ENCODE measurements around the gene TBC1D22A.
"Not testable (repeated sequence)": the region's sequence is repeated elsewhere in the genome, so short reads cannot be mapped to it uniquely, and the experiment has no call there.

TBC1D22A gene

DNA sequence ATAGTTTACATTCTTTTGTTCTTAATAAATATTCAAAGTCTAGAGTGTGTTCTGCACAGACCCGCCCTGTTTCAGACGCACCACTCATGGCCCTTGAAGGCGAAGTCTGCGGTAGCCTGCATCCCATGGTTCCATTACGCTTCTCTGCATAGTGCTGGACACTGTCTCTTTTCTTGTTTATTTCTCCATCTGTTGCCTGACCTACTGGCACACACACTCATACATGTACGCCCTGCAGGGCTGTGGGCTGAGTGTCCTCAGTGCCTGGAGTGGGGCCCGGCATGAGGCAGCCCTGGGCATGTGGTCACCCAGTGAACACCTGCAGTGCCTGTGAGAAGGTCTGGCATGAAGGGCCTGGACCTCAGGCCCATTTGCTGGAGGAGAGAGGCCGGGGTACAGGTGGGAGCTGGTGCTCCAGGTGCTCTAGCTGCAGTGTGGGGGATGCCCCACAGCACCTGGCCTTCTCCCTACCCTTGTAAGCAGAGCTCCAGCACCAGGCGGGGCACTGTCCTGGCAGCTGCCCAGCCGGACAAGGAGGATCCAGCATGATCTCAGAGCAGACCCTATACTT is 404.1 kb downstream of the TBC1D22A start:
- DNase-seq = peak in 12 of 42 donors; percentile 0 to 35 (median 12)
- intact Hi-C loops (cut with DNase I) = no loop called here

DNA sequence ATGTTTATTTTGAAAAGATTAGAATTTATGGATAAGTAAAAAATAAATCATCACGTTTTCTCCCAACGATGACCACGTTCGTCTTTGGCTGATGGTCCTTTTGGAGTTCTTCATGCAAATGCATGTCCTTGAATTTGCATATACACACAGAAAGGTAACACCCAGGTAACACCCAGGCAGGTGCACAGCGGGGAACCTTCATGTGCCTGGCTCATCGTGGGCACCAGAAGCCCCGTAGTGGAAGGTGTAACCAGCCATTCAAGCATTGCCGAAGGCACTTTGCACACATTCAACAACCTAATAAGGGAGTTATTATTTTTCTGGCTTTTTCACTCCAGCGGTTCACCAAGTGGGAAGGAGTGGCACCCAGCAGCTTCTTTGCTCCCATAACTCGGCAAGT is 404.6 kb downstream of the TBC1D22A start:
- intact Hi-C loops (cut with DNase I) = no loop called here
- DNase-seq = peak in 8 of 42 donors; percentile 0 to 26 (median 8)

- intact Hi-C loops (cut with DNase I) = not testable (repeated sequence)
- DNase-seq = peak in 3 of 42 donors; percentile 1 to 21 (median 2)
Measured at GRCh38 chr22:47167921-47168320, 405.5 kb downstream of the TBC1D22A start.

DNA sequence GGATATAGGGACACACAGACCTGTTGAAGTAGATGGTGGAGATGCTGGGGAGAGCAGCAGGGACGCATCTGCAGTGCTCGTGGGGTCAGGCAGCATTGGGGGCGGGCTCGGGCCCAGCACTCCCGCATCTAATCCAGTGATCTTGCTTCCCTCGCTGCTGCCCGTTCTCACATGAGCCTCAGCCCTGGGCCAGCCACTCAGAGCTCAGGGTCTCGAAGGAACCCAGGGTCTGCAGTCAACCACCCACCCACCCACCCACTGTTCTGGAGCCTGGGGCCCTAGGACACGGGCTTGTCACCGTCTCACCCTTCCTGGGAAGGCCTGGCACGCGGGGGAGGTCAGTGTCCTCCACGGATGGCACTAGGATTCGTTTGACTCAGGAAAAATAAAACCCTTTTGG is 406.0 kb downstream of the TBC1D22A start:
- DNase-seq = peak in 11 of 42 donors; percentile 1 to 29 (median 13)
- intact Hi-C loops (cut with DNase I) = no loop called here

- intact Hi-C loops (cut with DNase I) = no loop called here
- peak in 23 of 42 donors; percentile 7 to 60 (median 31) for DNase-seq
Measured at GRCh38 chr22:47168900-47169800, 406.7 kb downstream of the TBC1D22A start.

DNA sequence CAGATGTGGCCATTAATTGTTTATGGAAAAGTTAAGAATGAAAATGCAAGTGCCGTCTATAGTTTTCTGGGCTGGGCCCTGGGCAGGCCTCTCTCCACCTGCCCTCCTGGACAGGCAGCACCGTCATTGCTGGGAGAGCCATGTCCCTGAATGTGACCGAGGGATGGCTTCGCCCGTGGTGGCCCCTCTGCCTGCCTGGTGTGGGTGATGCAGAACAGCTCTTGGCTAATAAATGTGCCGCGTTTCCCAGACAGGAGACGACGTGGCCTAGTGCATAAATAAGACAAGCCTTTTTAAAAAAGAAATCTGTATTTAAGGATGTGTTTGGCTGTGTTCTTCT is 407.3 kb downstream of the TBC1D22A start:
- intact Hi-C loops (cut with DNase I) = no loop called here
- DNase-seq = peak in 8 of 42 donors; percentile 5 to 38 (median 19)

- peak in 10 of 42 donors; percentile 4 to 37 (median 10) for DNase-seq
- intact Hi-C loops (cut with DNase I) = not testable (repeated sequence)
Measured at GRCh38 chr22:47170511-47171440, 408.3 kb downstream of the TBC1D22A start.

GRCh38 chr22:47171441-47172221 is 409.2 kb downstream of the TBC1D22A start:
- intact Hi-C loops (cut with DNase I) = no loop called here
- peak in 11 of 42 donors; percentile 0 to 40 (median 13) for DNase-seq

DNA sequence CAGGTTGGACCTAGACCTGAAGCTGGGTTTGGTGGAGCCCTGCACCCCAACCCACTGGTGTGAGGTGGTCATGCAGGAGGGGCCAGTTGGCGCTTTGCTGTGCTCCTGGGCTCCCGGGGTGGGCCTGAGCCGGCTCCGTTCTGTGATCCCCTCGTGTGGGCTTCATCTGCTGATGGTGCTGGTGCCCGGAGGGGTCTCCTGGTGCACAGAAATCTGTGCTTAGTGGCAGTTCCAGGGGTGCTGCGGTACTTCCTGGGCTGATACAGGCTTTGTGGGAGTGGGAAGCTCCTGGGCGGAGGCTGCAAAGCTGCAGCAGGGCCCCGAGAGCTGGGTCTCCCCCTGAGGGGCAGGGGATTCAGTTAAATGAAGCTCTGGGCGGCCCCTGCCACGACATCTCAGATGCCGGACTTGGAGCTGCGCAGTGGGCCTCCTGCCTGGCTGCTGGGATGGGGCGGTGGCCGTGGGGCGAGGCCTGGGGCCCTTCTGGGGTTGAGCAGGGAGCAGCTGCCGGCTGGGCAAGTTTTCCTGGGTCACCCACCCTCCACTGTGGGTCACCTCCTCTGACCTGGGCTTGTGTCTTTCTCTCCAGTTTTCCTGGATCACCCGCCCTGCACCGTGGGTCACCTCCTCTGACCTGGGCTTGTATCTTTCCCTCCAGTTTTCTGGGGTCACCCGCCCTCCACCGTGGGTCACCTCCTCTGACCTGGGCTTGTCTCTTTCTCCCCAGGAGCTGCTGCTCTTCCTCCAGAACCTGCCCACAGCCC is 410.5 kb downstream of the TBC1D22A start:
- intact Hi-C loops (cut with DNase I) = no loop called here
- peak in 10 of 42 donors; percentile 0 to 35 (median 10) for DNase-seq

GRCh38 chr22:47173535-47174021 is 411.1 kb downstream of the TBC1D22A start:
- peak in 9 of 42 donors; percentile 2 to 26 (median 11) for DNase-seq
- intact Hi-C loops (cut with DNase I) = no loop called here

- intact Hi-C loops (cut with DNase I) = no loop called here
- peak in 9 of 42 donors; percentile 2 to 39 (median 11) for DNase-seq
Measured at GRCh38 chr22:47174096-47174495, 411.6 kb downstream of the TBC1D22A start.

DNA sequence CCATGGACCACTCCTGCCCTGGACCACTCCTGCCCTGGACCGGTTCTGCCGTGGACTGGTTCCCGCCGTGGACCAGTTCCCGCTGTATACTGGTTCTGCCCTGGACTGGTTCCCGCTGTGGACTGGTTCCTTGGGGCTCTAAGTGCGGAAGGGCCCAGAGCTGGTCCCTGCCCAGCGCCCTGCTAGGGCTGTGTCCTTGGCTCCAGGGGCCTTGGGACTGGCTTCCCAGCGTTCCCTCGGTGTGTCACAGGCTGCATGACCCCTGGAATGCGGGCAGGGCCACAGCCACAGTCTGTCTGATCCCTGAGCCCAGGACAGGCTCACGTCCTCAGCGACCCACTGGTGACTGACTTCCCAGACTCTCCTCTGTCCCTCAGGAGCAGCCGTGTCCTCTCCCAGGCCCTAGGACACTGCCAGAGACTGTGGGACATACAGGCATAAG is 412.2 kb downstream of the TBC1D22A start:
- intact Hi-C loops (cut with DNase I) = no loop called here
- peak in 11 of 42 donors; percentile 3 to 35 (median 9) for DNase-seq

- DNase-seq = peak in 10 of 42 donors; percentile 2 to 38 (median 19)
- intact Hi-C loops (cut with DNase I) = no loop called here
Measured at GRCh38 chr22:47175151-47176025, 412.9 kb downstream of the TBC1D22A start.

DNA sequence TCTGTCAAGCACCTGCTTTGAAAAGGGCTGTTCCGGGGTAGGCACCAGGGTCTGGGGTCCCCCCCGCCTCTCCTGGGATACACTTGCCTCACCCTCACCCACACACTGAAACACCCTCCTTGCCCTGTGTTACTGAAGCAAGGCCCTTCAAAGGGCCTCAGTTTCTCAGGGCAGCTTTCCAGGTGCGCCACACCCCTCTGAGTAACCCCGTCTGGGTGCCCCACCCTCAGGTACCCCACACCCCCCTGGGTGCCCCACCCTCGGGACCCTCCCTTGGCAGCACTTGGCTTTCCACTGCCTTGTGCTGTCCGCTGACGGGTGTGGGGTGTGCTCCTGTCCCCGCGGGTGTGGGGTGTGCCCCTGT is 413.6 kb downstream of the TBC1D22A start:
- peak in 6 of 42 donors; percentile 3 to 30 (median 7) for DNase-seq
- intact Hi-C loops (cut with DNase I) = no loop called here

DNA sequence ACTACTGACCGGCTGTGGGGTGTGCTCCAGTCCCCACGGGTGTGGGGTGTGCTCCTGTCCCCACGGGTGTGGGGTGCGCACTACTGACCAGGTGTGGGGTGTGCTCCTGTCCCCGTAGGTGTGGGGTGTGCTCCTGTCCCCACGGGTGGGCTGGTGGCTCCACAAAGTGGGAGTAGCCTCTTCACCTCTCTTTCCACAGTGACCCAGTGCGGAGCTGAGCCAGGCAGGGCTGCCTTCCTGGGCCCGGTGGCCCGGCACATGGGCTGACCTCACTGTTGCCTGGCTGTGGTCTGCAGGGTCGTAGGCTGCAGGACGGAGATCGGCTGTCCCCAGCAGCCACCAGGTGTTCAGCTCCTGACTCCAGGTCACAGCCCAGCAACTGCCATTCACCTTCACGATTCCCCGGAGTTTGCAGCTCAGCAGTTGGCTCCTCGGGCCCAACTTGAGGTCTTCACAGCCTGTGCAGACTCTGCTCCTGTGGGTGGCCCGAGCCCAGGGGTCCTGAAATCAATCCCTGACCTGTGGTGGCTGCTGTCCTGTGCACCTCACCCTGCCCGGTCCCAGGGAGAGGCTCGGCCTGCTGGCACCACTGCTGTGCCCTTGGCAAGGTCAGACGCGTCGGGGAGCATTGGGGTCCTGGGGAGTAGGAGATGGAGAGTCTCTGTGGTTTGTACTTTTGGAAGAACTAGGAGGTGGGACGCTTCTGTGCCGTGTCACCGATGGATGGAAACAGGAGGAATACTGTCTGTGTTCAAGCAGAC is 414.3 kb downstream of the TBC1D22A start:
- intact Hi-C loops (cut with DNase I) = no loop called here

GRCh38 chr22:47177334-47177815 is 414.9 kb downstream of the TBC1D22A start:
- intact Hi-C loops (cut with DNase I) = no loop called here
- peak in 10 of 42 donors; percentile 2 to 31 (median 14) for DNase-seq

More for the DNA sequence above, 414.3 kb downstream of the TBC1D22A start:
- DNase-seq = peak in 12 of 42 donors; percentile 1 to 32 (median 9)

All from head of caudate nucleus (tissue), 42 donors.